Loucy (cell line): ENCODE data around the gene IGSF3.

Experiments
- H2AFZ ChIP-seq: fragments of 200-600 bp; sonication (generic); 2 replicates; pipeline ENCODE4 v1.6.0; 2016; ENCODE audit warnings: antibody characterized with exemption, mild to moderate bottlenecking, low read length, moderate library complexity
- H3F3A ChIP-seq: fragments of 200-600 bp; 2 replicates; pipeline ENCODE4 v1.6.0; 2016; ENCODE audit warnings: antibody characterized with exemption, low read depth, mild to moderate bottlenecking
- H3K27me3 ChIP-seq: fragments of 200-600 bp; sonication (generic); 2 replicates; pipeline ENCODE4 v1.6.1; 2014; ENCODE audit warnings: low read length, mild to moderate bottlenecking; ENCODE audit not compliant: insufficient read depth, poor library complexity, severe bottlenecking
- H3K36me3 ChIP-seq: fragments of 200-600 bp; sonication (generic); 2 replicates; pipeline ENCODE4 v1.6.1; 2016; ENCODE audit warnings: low read length; ENCODE audit not compliant: insufficient read depth
- H3K4me1 ChIP-seq: fragments of 200-600 bp; sonication (generic); 2 replicates; pipeline ENCODE4 v1.5.1; 2014; ENCODE audit warnings: low read length, mild to moderate bottlenecking; ENCODE audit not compliant: insufficient read depth, poor library complexity, severe bottlenecking
- H3K4me2 ChIP-seq: fragments of 200-600 bp; sonication (generic); 2 replicates; pipeline ENCODE4 v1.6.0; 2014; ENCODE audit warnings: antibody characterized with exemption, low read length, low read depth, mild to moderate bottlenecking; ENCODE audit not compliant: poor library complexity, severe bottlenecking
- H3K4me3 ChIP-seq: fragments of 200-600 bp; sonication (generic); 2 replicates; pipeline ENCODE4 v1.5.1; 2014; ENCODE audit warnings: low read length, mild to moderate bottlenecking, mixed read lengths; ENCODE audit not compliant: poor library complexity, severe bottlenecking
- H3K79me2 ChIP-seq: fragments of 200-600 bp; sonication (generic); 2 replicates; pipeline ENCODE4 v1.6.1; 2014; ENCODE audit warnings: low read length; ENCODE audit not compliant: insufficient read depth
- H3K9ac ChIP-seq: fragments of 200-600 bp; sonication (generic); 2 replicates; pipeline ENCODE4 v1.6.0; 2014; ENCODE audit warnings: mild to moderate bottlenecking, low read depth, low read length, moderate library complexity; ENCODE audit not compliant: poor library complexity, severe bottlenecking
- H3K9me2 ChIP-seq: fragments of 200-600 bp; sonication (generic); replicated peaks from 2 replicates; pipeline ENCODE4 v1.6.1; 2016; ENCODE audit warnings: low read depth, low read length, mixed read lengths
- H3K9me3 ChIP-seq: fragments of 200-600 bp; sonication (generic); 2 replicates; pipeline ENCODE4 v1.6.1; 2014; ENCODE audit warnings: mild to moderate bottlenecking, antibody characterized with exemption, low read length, low read depth; ENCODE audit not compliant: insufficient read depth
- H4K20me1 ChIP-seq: fragments of 200-600 bp; sonication (generic); 2 replicates; pipeline ENCODE4 v1.6.0; 2014; ENCODE audit warnings: antibody characterized with exemption, low read length, mild to moderate bottlenecking; ENCODE audit not compliant: insufficient read depth, poor library complexity, severe bottlenecking
- CTCF ChIP-seq: fragments of 200-600 bp; sonication (generic); conservative IDR thresholded peaks from 2 replicates; pipeline ENCODE4 v1.5.1; 2014; ENCODE audit warnings: mild to moderate bottlenecking, antibody characterized with exemption, low read length
- EZH2phosphoT487 ChIP-seq: fragments of 200-600 bp; IDR thresholded peaks from 2 replicates; pipeline ENCODE4 v1.6.1; 2018; ENCODE audit warnings: antibody characterized with exemption, mild to moderate bottlenecking, moderate library complexity, borderline replicate concordance

The IGSF3 gene

DNA sequence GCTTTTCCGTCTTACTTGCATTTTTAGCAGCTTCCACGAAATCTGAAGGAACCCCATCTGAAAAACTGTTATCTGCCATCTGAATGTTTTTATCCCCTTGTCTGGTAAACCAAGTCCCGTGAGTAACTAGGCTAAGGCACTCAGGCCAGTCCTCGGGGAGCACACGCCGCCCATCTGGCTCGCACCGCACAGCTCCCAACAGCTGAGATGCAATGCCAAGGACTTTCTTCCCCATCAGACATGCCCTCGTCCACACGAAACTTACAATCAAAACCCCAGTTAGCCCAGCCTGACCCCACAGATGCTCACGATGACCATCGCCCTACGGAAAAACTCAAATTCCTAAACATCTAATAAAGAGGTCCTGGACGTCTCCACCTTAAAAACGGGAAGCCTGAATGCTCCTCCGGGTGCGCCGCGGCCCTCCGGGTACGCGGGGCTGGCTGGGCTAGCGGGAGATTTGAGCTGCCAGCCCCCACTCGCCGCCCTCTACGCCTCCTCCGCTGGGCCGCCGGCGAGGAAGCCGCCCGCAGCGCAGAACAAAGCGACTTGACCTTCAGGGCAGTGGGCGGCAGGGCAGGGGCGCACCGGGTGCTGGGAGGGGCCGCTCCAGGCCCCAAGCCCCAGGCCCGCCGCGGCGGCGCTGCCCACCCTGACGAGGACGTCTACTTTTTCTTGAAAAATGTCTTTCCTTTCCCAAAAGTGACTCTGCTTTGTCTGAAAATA is 133.4 kb downstream of the IGSF3 start:
- TF ChIP-seq EZH2phosphoT487 (no peak), CTCF (no peak)
- H3K9me2 ChIP-seq: no peaks in the 10 kb centered on the region
- peaks cover 3% of the 10 kb centered on the region for H4K20me1 ChIP-seq
- H2AFZ ChIP-seq: no peak overlapping the region
- H3K36me3 ChIP-seq: peaks cover 46% of the 10 kb centered on the region; the same call in 1 of the 2 replicates
- H3F3A ChIP-seq: no peaks in the 10 kb centered on the region
- no peak overlapping the region for H3K4me2 ChIP-seq
- H3K4me3 ChIP-seq: no peak overlapping the region
- H3K9ac ChIP-seq: no peak overlapping the region
- no peaks in the 10 kb centered on the region for H3K27me3 ChIP-seq
- H3K9me3 ChIP-seq: no peaks in the 10 kb centered on the region
- no peaks in the 10 kb centered on the region for H3K79me2 ChIP-seq
- no peaks in the 10 kb centered on the region for H3K4me1 ChIP-seq

- Histone ChIP-seq H3K4me2 (no peak overlapping the region), H3K9me2 (no peaks in the 10 kb centered on the region), H3F3A (no peaks in the 10 kb centered on the region), H3K36me3 (peaks cover 40% of the 10 kb centered on the region; the same call in 1 of the 2 replicates), H2AFZ (no peak overlapping the region), H4K20me1 (peaks cover 3% of the 10 kb centered on the region), H3K4me3 (no peak overlapping the region), H3K9ac (no peak overlapping the region), H3K79me2 (no peaks in the 10 kb centered on the region), H3K4me1 (no peaks in the 10 kb centered on the region), H3K27me3 (no peaks in the 10 kb centered on the region), H3K9me3 (no peaks in the 10 kb centered on the region)
- TF ChIP-seq CTCF: no peak
- no peak for TF ChIP-seq EZH2phosphoT487
Observed at GRCh38 chr1:116533429-116533820, 134.1 kb downstream of the IGSF3 start.

DNA sequence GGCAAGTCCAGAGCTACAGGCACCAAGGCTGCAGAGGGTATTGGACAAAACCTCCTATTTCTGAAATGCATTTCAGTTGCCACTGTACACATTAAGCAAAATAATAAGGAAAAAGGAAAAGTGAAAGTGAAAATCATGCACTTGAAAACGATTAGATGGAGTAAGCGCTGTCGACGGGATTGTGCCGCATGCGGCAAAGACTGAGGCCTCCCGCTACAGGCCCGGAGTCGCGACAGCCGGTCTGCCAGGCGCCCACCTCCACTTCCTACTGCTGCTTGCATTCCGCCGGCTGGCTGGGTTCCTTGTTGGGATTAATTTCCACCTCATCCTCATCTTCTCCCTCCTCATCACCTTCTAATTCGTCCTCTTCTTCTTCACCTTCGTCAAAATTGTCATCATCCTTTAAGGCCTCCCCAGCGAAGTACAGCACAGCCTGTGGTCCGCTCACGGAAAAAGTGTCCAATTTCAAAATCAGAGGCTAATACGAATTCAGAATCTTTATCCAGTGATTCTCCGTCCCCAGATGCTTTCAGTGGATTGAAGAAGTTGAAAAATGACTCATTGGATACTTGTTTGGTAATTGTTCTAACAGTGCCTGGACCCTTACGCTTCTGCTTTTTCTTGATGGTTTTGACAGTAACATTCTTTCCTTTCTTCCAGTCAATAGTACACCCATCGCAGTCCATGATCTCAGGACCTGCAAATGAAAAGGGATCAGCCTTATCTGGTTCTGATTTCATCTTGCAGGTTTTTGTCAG is 134.7 kb downstream of the IGSF3 start:
- Histone ChIP-seq H3K36me3 (peaks cover 40% of the 10 kb centered on the region; the same call in 1 of the 2 replicates), H3K27me3 (no peaks in the 10 kb centered on the region), H3K9me3 (no peaks in the 10 kb centered on the region), H3F3A (no peaks in the 10 kb centered on the region), H4K20me1 (peaks cover 1% of the 10 kb centered on the region), H3K4me2 (no peak overlapping the region), H3K79me2 (no peaks in the 10 kb centered on the region), H3K4me3 (no peak overlapping the region), H3K9me2 (no peaks in the 10 kb centered on the region), H3K4me1 (no peaks in the 10 kb centered on the region), H2AFZ (no peak overlapping the region), H3K9ac (no peak overlapping the region)
- TF ChIP-seq EZH2phosphoT487: no peak
- no peak for TF ChIP-seq CTCF
